HG02973 (cell line): Measurements from ENCODE around the gene CNNM1.

Source experiments
- ATAC-seq: cut with Tn5 transposase; IDR thresholded peaks from one replicate; pipeline ENCODE4 v1.9.1; 2021; ENCODE audit warnings: moderate library complexity; ENCODE audit not compliant: unreplicated experiment

CNNM1 gene

DNA sequence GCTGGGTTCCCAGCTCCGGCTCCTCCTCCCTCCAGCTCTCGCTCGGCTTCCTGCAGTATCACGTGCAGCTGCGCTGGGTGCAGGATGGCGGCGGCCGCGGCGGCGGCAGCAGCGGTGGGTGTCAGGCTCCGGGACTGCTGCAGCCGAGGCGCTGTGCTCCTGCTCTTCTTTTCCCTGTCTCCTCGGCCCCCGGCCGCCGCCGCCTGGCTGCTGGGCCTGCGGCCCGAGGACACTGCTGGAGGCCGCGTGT, at the start of gene CNNM1:
TSS of gene CNNM1 (plus strand) at position 53 of the 250 bp plus-strand sequence. CDS start at position 85, 32 bp downstream.
- peak; percentile 75 for ATAC-seq

DNA sequence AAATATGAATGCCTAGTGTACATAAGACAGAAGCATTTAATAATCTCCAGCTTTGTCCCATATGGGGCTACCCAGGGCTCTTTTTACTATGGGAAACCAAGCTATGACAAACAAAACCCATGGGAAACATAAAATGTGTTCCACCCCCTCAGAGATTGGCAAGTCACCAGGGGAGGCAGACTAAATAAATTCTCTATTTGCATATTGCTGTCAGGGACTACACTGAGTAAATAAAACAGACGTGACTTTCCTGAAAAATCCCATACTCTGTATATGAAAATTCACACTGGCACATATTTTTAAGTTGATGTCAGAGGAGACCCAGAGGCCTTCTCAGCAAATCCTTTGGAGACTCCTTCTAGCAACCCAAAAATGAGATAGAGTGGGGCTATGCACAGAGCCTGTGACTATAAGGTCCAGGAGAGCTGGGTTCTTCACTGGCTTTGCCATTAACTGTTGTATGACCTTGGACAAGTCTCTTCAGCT, 49.5 kb upstream of the CNNM1 start:
- ATAC-seq: peak; percentile 63

GRCh38 chr10:99280472-99280871, 48.7 kb upstream of the CNNM1 start:
- peak; percentile 74 for ATAC-seq

DNA sequence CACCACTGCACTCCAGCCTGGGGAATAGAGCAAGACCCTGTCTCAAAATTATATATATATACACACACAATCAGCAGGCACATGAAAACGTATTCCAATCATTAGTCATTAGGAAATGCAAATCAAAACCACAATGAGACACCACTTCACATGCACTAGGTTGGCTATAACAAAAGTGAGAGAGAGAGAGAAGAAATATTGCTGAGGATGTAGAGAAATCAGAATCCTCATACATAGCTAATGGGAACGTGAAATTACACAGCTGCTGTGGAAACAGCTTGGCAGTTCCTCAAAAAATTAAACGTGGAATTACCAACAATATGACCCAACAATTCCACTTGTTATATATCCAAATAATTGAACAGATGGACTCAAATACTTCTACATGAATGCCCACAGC, 43.3 kb upstream of the CNNM1 start:
- no peak for ATAC-seq

DNA sequence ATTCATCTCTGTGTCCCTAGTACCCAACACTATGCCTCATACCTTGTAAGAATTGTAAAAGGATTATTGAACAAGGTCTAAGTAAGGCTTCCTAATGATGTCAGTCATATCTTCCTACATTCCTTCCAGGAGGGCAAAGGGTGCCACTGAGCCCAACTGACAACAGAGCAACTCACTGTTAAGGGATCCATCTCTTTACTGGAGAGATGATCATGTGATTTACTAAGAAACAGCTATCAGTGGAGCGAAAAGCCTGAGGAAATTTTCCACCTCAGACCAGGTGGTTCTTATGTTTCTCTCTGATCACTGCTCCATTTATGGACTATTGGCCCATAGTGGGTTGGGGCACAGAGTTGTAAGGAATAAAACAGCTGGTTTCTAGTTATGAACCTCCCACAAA, 38.9 kb upstream of the CNNM1 start:
- no peak for ATAC-seq

DNA sequence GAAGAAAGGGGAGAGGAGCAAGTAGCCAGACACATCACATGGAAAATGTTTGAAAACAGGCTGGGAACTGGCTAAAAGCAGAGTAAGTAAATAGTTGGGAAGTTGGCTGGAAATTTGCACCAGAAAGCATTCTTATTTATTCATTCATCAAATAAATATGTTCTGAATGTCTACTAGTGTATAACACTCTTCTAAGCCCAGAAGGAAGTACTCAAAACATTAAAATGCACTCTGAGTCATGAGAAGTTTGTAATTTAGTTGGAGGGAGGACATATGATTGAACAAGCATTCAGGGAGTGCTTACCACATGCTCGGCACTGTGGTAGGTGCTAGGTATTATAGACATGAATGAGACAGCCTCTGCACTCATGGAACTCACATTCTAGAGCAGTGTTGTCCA, 37.0 kb upstream of the CNNM1 start:
- ATAC-seq: no peak

DNA sequence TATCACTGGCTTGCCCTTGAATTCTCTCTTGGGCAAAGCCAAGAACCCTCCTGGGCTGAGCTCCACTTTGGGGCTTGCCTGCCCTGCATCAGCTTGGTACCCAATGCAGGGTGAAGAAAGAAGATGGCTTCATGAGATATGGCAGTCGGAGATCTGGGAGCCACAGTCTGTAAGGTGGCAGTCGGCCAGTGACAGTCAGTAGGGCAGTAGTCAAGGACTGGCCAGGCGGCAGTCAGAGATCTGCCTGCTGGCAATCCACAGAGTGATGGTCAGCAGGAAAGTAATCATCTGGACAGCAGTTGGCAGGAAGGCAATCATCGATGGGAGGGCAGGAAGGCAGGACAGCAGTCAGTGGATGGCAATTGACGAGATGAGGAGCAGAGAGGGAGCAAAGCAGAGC, 32.6 kb upstream of the CNNM1 start:
- ATAC-seq: no peak

GRCh38 chr10:99297033-99297432, 32.1 kb upstream of the CNNM1 start:
- ATAC-seq: no peak

DNA sequence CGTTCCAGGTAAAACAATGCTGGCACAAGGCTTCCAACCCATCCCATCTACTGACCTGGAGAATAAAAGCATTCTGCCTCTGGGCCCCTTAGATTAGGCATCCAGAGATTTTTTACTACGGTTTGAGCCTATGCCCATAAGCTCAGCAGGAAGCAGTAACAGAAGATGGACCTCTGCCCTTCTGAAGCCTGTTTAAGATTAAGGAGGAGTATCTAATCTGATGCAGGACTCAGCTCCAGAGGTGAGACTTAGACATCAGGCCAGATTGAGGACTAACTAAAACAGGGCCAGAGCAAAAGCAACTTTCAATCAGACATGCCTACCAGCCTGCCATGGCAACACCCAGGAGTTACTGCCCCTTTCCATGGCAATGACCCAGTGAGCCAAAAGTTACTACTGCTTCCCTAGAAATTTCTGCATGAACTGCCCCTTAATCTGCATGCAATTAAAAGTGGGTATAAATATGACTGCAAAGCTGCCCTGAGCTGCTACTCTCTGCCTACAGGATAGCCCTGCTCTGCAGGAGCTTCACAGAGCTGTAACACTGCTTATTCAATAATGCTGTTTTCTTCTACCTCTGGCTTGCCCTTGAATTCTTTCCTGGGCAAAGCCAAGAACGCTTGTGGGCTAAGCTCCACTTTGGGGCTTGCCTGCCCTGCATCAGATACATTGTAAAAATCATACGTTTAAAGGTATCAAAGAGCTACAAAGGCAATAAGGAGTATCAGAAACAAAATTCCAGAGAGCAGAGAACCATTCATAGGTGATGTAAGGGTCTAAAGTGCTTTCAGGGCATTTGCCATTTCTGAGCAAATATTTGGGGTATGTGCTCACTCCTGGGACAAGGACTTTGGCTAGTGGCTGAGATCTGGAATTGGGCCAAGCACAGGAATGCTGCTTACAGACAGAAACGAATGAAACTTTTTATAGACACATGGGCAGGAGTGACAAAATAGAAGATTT, 25.0 kb upstream of the CNNM1 start:
- ATAC-seq: no peak

- no peak for ATAC-seq
These were observed 24.3 kb upstream of the CNNM1 start for GRCh38 chr10:99304862-99305229.

- ATAC-seq: no peak
These were observed 16.7 kb upstream of the CNNM1 start for GRCh38 chr10:99312501-99312900.

DNA sequence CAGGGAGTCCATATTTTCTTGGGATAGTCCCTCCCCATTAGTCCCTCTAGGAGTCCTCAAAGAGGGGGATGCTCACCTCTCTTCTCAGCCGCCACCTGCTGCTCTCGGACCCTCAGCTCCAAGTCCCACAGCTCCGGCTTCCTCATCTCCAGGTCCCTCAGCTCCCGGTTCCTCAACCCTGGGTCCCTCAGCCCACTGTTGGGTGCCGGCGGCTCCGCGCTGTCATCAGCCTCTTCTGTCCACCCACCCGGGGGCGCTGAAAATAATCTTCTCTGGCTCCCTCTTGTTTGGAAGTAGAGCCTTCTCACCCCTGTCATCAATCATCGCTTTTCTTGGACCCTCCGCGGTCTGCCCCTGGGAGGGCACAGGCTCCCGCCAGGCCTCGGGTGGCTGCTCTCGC, 13.3 kb upstream of the CNNM1 start:
- no peak for ATAC-seq

DNA sequence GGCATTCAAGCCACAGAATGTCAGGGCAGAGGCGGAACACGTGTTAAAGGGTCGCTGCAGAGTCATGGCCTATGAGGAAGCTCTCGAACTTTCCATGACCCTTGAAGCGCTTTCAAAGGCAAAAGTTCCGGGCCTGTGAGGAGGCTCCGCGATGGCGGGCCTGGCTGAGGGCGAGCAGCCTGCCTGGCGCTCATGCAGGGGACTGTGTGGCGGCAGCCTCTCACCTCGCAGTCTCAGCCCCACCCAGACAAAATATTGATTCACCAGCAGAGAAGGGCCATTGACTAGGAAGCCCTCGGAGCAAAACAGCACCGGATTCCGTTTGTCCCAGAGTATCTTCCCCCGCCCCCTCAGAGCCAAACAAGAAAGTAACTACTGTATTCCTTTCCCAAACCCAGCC, 12.8 kb upstream of the CNNM1 start:
- no peak for ATAC-seq

GRCh38 chr10:99318048-99318447, 11.1 kb upstream of the CNNM1 start:
- no peak for ATAC-seq

DNA sequence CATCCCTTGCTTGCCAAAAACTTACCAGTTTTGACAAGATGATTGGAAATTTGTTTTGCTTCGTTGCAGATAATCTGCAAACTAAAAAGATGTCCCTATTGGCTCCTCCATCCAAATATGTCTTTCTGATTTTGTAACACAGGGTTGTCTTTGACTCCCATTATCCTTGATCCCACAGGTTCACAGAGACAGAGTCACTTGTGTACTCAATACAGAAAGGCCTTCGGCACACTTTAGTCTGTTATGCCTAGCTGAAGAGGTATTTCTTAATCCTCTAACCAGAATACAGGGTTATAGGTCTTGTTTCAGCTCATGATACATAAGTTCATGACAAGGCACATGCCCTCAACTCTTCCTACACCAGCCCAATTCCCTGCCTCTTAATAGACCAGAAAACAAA, 10.7 kb upstream of the CNNM1 start:
- ATAC-seq: no peak

DNA sequence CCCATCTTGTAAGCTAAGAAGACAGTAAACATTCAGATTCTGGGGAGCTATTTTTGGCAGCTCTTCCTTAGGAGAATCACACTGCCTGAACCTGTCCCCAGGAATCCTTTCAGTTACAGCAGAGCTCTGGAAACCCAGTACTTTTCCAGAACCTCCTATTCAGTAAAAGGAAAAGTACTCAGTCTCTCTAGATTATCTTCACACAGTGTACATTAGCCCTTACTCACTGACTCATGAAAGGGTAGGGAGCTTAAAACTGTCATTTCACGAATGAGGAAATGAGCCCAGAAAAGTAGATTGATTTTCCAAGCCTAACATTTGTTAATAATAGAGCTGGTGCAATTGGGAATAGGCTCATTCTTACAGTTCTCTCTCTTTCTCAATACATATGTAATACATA, 3.9 kb upstream of the CNNM1 start:
- ATAC-seq: no peak

- ATAC-seq: no peak
These were observed 2.3 kb upstream of the CNNM1 start for GRCh38 chr10:99326871-99327270.

- ATAC-seq: no peak
These were observed 415 bp upstream of the CNNM1 start for GRCh38 chr10:99328579-99329303.

GRCh38 chr10:99329554-99330346, 594 bp downstream of the CNNM1 start:
- peak; percentile 39 for ATAC-seq

DNA sequence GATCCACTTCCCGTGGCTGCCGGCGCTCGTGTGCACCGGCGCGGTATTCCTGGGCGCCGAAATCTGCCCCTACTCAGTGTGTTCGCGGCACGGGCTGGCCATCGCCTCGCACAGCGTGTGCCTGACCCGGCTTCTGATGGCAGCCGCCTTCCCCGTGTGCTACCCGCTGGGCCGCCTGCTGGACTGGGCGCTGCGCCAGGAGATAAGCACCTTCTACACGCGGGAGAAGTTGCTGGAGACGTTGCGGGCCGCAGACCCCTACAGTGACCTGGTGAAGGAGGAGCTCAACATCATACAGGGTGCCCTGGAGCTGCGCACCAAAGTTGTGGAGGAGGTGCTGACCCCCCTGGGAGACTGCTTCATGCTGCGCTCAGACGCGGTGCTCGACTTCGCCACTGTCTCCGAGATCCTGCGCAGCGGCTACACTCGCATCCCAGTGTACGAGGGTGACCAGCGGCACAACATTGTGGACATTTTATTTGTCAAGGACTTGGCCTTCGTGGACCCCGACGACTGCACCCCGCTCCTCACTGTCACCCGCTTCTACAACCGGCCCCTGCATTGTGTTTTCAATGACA, 1.3 kb downstream of the CNNM1 start:
- ATAC-seq: no peak

DNA sequence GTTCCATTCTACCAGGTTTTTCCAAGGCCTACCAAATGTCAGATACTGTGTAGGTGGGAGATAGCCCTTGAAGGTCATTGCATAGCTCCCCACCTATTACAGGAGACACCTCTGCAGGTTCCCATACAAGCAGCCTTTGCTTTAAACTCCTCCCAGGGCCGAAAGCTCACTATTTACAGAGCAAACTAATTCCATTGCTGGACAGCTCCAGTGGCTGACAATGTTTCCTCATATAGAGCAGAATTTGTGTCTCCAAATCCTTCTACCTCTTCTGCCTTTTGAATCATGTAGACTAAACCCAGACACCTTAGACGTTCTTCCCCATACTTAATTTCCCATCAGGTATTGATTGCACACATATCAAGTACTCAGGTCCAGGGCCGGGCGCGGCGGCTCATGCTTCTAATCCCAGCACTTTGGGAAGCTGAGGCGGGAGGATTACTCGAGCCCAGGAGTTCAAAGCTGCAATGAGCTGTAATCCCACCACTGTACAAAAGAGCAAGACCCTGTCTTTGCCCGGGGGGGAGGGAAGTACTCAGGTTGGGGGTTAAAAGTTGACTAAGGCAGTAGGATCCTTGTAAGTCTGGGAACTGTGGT, 2.1 kb downstream of the CNNM1 start:
- no peak for ATAC-seq
